NCI-H2029 (cell line): ENCODE results near the gene PJA2.
"Not testable (repeated sequence)": the region's sequence is repeated elsewhere in the genome, so short reads cannot be mapped to it uniquely, and the experiment has no call there.

Source experiments
- DNase-seq: peaks from one replicate; lab custom pipeline; 2025; lab: John Stamatoyannopoulos, UW

The PJA2 gene, protein sequence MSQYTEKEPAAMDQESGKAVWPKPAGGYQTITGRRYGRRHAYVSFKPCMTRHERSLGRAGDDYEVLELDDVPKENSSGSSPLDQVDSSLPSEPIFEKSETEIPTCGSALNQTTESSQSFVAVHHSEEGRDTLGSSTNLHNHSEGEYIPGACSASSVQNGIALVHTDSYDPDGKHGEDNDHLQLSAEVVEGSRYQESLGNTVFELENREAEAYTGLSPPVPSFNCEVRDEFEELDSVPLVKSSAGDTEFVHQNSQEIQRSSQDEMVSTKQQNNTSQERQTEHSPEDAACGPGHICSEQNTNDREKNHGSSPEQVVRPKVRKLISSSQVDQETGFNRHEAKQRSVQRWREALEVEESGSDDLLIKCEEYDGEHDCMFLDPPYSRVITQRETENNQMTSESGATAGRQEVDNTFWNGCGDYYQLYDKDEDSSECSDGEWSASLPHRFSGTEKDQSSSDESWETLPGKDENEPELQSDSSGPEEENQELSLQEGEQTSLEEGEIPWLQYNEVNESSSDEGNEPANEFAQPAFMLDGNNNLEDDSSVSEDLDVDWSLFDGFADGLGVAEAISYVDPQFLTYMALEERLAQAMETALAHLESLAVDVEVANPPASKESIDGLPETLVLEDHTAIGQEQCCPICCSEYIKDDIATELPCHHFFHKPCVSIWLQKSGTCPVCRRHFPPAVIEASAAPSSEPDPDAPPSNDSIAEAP

DNA sequence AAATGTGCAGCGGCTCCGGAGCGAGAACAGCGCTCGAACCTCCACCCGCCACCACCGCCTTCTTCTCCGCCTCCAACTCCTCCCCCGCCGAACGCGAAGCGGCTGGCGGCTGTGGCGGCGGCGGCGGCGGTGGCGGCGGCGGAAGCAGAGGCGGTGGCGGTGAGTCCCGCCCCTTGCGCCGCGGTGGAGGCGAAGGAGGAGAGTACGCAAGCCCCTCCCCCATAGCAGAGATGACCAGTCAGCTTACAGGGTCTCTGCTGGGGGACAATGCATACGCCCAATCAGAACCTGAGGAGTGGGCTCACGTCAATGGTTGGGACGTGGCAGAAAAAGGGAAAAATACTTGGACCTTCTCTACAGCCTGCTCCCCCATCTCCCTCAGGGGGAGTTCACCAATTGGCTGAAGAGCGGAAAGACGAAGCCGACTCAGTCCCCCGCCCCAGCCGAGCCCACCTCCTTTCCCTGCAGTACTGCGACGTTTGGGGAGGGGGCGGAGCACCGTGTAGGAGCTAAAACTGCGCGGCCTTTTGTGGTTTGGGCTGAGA is at the start of gene PJA2:
TSS of gene PJA2 (minus strand) at position 131 of the 545 bp plus-strand sequence. CDS start 26,541 bp downstream, outside the sequence.
- DNase-seq: peak; percentile 100

GRCh38 chr5:109455598-109456096 is 45.9 kb upstream of the PJA2 start:
- DNase-seq: peak; percentile 80

- no peak for DNase-seq
These were observed 45.1 kb upstream of the PJA2 start for GRCh38 chr5:109454731-109455505.

DNA sequence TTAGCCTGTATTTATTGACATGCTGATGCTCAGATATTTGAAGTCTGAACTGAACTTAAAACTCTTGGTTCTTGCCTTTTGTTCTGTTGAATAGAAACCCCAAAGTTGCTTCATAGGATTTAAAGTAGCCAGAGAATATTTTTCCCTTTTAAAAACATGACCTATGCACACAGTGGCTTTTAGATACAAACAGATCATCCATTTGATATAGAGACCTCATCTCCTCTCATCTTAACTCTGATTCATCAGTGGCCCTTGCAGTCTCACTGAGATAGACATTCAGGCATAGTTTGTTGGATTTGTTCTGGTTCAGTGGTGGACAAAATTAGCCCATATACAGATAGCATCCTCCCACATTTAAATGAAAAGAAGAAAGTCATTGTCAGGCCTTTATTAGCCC is 43.5 kb upstream of the PJA2 start:
- no peak for DNase-seq

DNA sequence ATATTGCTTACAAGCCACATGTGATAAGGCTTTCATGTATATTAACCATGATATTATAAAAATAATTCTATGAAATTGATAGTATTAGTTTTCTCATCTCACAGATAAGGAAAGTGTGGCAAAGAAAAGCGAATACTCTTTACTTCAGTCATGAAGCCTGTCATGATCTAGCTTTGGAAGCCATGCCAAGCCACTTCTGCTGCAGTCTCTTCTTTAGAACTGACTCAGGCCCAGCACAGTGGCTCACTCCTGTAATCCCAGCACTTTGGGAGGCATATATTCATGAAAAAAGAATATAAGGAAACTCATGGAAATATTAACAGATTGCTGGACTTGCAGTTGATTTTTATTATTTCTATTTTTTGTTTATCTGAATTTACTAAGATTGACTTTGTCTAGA is 42.9 kb upstream of the PJA2 start:
- no peak for DNase-seq

DNA sequence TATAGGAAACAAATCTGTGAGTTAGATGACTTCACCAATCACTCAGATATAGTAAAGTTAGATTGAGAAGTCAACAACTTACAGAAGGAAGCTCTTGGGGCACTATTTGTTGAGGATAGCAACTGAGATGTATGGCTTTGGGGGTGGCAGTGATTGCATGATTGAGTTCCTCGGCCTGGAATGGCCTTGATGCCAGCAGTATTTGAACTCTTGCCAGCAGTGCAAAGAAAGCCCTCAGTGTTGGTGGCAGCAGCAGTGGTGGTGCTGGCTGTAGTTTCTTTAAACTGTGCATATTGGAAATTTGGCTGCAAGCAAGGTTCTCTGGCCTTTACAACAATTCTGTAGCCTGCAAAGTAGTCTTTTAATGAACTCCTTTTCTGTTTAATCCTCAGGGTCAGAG is 41.4 kb upstream of the PJA2 start:
- no peak for DNase-seq

DNA sequence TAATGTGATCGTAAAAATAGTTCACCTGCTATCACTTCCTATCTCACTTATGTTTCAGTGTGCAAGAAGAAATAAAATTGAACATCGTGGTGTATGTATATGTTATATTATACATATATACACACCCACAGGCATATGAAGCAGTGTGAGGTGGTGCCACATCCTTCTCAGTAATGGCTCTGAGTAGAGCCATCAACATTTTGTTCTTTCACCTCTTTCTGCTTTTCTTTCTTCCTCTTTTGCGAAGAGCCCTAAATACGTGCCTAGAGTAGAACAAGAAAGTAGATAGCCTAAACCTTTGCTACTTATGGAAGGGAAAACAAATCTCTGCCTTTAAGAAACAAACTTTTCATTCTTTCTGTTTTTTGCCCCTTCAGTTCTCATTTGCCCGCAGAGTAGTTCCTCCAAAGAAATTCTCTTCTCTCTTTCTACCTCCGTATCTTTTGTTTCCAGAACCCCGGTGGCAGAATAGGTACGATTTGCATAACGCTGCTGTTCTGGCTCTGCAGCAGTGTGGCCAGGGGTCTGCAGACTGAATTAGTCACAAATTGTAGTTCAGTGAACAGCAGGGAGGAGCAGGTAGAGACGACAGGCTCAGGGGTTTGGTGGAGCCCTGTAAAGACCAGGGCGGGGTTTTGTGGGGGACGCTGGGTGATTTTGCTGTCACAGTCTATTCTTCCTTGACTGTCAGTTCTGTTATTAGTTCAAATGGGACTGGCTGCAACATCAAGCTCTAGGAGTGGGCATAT is 40.5 kb upstream of the PJA2 start:
- DNase-seq: no peak

GRCh38 chr5:109448838-109449237 is 39.1 kb upstream of the PJA2 start:
- no peak for DNase-seq

GRCh38 chr5:109439590-109439989 is 29.8 kb upstream of the PJA2 start:
- no peak for DNase-seq

- no peak for DNase-seq
These were observed 16.3 kb upstream of the PJA2 start for GRCh38 chr5:109426075-109426474.

- DNase-seq: not testable (repeated sequence)
These were observed 15.7 kb upstream of the PJA2 start for GRCh38 chr5:109425521-109425920.

DNA sequence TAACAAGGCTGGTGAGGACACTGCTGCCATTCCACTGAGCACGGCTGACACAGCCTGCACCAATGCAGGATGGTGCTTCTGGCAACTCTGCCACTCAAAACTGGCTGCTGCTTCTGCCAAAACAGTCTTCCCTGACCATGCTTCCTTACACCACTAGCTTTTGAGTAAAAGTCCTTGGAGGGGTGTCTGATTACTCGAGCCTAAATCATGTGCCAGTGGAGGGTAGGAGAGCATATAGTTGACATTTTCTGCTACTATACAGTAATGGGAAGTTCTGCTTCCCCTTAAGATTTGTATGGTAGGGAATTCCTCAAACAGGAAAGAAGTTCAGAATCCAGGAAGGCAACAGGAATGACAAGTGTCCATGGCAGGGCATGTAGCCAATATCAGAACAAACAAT is 12.2 kb upstream of the PJA2 start:
- DNase-seq: no peak

DNA sequence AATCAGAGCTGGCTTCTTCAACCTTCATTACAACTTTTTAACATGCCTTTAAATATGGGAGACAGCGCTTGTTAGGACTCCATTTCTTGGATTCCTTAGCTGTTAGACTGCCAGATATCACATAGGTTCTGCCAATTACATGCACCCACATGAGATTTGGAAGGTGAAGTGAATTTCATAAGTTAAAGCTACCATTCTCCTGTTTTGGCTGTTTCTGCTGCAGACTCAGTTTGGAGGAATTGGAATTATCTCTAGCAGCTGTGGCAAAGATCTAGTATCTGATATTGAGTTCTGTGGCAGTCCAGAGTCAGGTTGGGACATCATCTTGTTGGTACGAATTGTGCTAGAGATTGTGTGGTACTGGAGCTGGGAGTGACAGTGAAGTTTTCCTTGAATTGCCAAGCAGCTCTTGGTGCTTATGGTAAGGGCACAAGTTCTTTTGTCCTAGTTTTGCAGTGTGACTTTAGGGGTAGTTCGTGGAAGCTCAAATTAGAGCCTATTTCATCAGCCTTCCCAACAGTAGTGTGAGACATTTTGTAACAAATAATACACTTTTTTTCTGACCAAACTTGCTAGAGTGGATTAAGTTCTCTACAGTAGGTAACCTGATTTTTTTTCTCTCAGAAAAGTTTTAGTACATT is 9.1 kb upstream of the PJA2 start:
- DNase-seq: no peak

GRCh38 chr5:109416882-109417281 is 7.1 kb upstream of the PJA2 start:
- DNase-seq: no peak

- DNase-seq: not testable (repeated sequence)
These were observed 4.2 kb upstream of the PJA2 start for GRCh38 chr5:109413921-109414461.

DNA sequence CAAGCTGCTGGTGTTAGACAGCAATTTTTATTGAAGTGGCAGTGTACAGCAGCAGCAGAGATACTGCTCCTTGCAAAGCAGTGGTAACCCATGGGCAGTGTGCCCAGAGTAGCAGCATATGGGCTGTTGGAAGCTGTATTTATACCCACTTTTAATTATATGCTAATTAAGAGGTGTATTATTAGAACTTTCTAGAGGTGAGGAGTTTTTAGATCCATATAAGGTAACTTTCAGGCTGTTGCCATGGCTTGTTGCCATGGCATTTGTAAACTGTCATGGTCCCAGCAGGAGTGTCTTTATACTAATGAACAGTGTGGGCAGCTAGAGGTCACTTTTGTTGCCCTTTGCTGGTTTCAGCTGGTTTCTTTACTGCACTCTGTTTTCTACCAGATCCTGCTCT is 3.7 kb upstream of the PJA2 start:
- peak; percentile 5 for DNase-seq

DNA sequence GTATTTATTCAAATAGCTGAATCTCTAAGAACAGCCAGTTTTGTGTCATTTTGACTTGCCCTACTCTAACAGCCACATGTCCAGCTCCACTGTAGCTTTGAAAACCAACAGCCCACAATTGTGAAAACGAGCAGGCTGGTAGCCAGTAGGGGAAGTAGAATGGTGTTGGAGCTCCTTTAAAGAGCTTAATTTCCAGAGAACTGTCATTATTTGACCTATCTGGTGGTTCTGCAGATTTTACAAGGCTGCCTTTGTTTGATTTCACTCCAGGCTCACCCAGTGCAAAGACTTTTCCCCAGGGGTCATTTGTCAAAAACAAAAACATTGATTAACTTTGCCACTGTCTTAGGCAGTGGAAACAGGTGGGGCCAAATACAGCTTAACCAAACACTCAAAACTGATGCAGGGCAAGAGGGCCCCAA is 3.2 kb upstream of the PJA2 start:
- no peak for DNase-seq

GRCh38 chr5:109411627-109412026 is 1.9 kb upstream of the PJA2 start:
- DNase-seq: peak; percentile 2

DNA sequence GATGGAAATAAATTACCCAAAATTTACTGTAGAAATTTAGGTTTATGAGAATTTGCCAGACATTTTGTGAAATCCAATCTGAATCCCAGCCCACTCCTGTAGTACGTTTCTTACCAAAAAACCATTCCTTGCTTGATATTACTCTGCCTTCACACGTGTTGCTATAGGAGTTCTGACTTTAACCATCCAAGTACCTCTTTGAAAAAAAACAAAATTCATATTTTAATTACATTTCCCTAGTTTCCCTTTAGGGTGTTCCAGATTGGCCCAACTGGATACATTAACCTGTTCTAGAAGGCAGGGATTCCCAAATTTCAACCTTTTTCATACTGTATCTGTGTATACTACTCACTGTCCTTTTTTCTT is 1.4 kb upstream of the PJA2 start:
- no peak for DNase-seq

GRCh38 chr5:109410389-109411148 is 795 bp upstream of the PJA2 start:
- peak; percentile 51 for DNase-seq
